ENCODE results near the gene WFDC10A. TPM values are rescaled to one million over a fixed set of nuclear protein-coding genes. Genes with fewer than 3 reads are reported as not detected.
A peak's percentile ranks its signal among the peaks of the same experiment; 100 is the strongest.
"Not testable (repeated sequence)": the region's sequence is repeated elsewhere in the genome, so short reads cannot be mapped to it uniquely, and the experiment has no call there.

The WFDC10A gene
- not detected for polyA plus RNA-seq (ENCODE audit: insufficient read length in 3 of 3)

- DNase-seq (ENCODE audit: low read depth in 3 of 3, low spot score in 2 of 3): peak in 1 of 3 donors; percentile 6
Observed at GRCh38 chr20:45629496-45630100, at the start of gene WFDC10A. WFDC10A (plus strand) TSS chr20:45629739; CDS start chr20:45629814, 75 bp downstream.

- DNase-seq (ENCODE audit: low read depth in 3 of 3, low spot score in 2 of 3): no peak
Observed at GRCh38 chr20:45581702-45582101, 47.8 kb upstream of the WFDC10A start.

- DNase-seq (ENCODE audit: low read depth in 3 of 3, low spot score in 2 of 3): no peak
Observed at GRCh38 chr20:45583502-45583901, 46.0 kb upstream of the WFDC10A start.

DNA sequence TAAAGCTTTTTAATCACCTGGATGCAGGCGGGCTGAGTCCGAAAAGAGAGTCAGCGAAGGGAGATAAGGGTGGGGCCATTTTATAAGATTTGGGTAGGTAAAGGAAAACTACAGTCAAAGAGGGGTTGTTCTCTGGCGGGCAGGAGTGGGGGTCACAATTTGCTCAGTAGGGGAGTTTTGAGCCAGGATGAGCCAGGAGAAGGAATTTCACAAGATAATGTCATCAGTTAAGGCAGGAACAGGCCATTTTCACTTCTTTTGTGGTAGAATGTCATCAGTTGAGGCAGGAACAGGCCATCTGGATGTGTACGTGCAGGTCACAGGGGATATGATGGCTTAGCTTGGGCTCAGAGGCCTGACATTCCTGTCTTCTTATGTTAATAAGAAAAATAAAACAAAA, 45.2 kb upstream of the WFDC10A start:
- DNase-seq (ENCODE audit: low read depth in 3 of 3, low spot score in 2 of 3): not testable (repeated sequence)

DNA sequence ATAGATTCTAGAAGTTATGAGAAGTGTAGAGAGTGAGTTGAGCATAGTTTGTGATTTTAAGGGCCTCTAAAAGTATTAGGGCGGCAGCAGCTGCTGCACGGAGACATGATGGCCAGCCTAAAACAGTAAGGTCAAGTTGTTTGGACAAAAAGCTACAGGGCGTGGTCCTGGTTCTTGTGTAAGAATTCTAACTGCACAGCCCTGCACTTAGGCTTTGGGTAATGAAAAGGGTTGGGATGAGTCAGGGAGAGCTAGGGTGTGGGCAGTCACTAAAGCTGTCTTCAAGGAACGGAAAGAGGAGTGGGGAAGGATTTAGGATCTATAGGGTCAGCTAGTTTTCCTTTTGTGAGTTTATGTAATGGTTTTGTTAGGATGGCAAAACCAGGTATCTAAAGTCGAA, 43.6 kb upstream of the WFDC10A start:
- not testable (repeated sequence) for DNase-seq (ENCODE audit: low read depth in 3 of 3, low spot score in 2 of 3)

DNA sequence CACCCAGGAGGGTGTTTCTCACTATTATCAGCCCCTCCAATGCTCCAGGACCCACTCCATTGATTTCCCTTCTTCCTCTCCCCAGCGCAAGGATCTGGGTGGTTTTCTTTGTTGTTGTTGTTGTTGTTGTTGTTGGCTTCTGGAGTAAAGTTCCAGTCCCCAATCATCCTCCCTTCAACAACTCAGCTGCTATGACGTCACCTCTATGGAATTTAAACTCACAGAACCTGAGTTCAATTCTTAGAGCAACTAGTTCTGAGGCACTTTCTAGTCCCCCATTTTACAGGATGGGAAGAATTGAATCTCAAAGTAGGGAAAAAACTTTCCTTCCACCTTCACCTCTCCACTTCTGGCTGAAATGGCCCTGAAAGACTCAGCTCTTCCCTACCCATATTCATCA, 40.7 kb upstream of the WFDC10A start:
- DNase-seq (ENCODE audit: low read depth in 3 of 3, low spot score in 2 of 3): no peak

DNA sequence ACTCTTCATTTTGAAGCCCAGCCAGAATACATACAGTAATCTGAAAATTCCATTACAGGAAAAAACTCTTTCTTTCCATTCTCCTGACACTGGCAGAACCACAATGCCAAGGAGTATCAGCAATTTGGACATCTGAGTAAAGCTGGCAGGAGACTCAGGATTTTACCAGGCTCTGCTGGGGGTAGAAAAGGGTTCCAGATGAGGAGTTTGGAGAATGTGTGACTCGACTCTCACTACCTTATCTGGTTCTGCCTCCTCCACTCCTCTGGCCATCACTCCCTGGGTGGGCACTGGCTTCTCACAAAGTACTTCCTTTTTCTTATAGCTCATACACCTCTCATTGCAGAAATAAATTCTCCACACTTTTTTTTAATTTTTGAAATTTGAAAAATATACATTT, 39.8 kb upstream of the WFDC10A start:
- DNase-seq (ENCODE audit: low read depth in 3 of 3, low spot score in 2 of 3): no peak

- no peak for DNase-seq (ENCODE audit: low read depth in 3 of 3, low spot score in 2 of 3)
Observed at GRCh38 chr20:45592574-45593189, 36.9 kb upstream of the WFDC10A start.

DNA sequence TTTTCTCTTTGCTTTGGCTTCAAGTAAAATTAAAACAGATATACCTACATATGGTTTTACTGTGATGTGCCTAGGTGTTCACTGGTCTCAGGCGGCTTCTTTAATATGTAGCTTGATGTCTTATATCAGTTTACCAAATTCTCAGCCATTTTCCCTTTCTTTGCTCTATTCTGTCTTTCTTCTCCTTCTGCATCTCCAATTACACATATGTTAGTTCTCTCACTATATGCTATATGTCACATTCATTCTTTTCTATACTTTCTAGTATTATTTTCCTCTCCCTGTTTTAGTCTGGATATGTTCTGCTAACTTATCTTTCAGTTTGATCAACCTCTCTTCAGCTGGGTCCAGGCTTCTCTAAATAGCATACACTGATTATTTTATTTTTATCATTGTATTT, 36.0 kb upstream of the WFDC10A start:
- no peak for DNase-seq (ENCODE audit: low read depth in 3 of 3, low spot score in 2 of 3)

- DNase-seq (ENCODE audit: low read depth in 3 of 3, low spot score in 2 of 3): no peak
Observed at GRCh38 chr20:45595235-45595634, 34.3 kb upstream of the WFDC10A start.

- no peak for DNase-seq (ENCODE audit: low read depth in 3 of 3, low spot score in 2 of 3)
Observed at GRCh38 chr20:45607810-45608209, 21.7 kb upstream of the WFDC10A start.

- no peak for DNase-seq (ENCODE audit: low read depth in 3 of 3, low spot score in 2 of 3)
Observed at GRCh38 chr20:45611054-45611453, 18.5 kb upstream of the WFDC10A start.

DNA sequence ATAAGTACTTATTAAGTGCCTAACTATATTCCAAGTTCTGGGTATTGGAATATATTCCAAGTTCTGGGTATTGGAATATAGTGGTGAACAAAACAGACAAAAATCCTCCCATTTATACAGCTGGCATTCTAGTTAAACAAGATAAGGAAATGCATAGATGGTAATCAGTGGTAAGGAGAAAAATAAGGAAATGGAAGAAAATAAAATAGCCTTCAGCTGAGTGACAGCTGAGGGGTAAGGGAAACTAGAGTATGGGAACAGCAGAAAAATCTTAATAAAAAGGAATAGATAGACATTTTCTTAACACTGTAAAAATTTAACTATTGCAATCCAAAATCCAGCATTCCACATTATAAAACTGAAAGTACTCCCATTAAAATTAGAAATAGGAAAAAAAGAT, 17.2 kb upstream of the WFDC10A start:
- DNase-seq (ENCODE audit: low read depth in 3 of 3, low spot score in 2 of 3): no peak

DNA sequence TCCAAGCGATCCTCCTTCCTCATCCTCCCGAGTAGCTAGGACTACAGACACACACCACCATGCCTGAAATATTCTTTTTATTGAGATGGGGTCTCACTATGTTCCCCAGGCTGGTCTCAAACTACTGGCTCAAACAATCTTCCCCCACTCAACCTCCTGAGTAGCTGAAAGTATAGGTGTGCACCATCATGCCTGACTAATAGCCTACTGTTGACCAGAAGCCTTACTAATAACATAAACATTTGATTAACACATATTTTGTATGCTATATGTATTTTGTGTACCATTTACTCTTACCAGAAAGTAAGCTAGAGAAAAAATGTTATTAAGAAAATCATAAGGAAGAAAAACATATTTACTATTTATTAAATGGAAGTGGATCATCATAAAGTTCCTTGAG, 11.9 kb upstream of the WFDC10A start:
- DNase-seq (ENCODE audit: low read depth in 3 of 3, low spot score in 2 of 3): no peak

DNA sequence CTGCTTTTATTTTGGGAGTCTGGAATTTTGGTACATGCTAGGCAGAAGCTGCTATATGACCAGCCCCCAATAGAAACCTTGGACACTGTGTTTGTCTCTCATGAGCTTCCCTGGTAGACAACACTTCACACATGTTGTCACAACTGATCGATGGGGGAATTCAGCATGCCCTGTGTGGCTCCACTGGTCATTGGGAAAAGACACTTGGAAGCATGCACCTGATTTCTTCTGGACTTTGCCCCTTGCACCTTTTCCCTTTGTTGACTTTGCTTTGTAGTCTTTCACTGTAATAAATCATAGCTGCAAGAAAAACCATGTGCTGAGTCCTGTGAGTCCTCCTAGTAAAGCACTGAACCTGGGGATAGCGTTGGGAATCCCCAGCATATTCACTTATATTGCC, 7.9 kb upstream of the WFDC10A start:
- DNase-seq (ENCODE audit: low read depth in 3 of 3, low spot score in 2 of 3): no peak

DNA sequence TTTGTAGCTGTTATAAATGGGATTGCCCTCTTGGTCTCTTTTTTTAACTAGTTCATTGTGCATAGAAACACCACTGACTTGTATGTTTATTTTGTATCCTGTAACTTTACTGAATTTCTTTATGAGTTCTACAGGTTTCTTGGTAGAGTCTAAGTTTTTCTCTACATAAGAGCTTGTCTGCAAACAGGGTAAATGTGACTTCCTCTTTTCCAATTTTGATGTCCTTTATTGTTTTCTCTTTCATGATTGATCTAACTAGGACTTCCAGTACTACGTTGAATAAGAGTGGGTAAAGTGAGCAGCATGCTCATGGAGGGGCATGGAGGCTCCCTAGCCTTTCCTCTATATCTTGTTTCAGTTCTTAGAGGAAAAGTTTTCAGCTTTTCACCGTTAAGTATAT, 3.0 kb upstream of the WFDC10A start:
- no peak for DNase-seq (ENCODE audit: low read depth in 3 of 3, low spot score in 2 of 3)

GRCh38 chr20:45630371-45630770, 832 bp downstream of the WFDC10A start:
- no peak for DNase-seq (ENCODE audit: low read depth in 3 of 3, low spot score in 2 of 3)

DNA sequence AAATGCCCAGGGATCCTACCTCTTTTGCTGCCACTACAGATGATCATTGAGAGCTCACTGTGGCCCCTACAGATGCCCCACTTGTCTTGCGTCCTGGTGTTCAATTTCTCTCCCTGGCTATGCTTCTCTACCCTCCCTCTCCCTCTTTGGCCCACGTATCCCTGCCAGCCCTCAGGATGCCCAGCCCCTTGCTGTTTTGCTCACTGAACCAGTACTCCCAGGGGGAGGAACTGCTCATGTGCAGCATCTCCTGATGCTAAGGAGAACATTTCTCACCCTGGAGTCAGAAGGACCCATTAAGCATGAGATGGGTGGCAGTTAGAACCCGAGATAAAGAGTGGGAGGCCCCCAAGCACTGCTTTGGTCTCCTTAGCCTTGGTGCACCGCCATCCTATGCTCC, 1.6 kb downstream of the WFDC10A start, which contains the start of gene WFDC9:
Gene WFDC9 (minus strand): TSS at position 101 of the 400 bp plus-strand sequence. CDS start 21,103 bp downstream, outside the sequence.
- DNase-seq (ENCODE audit: low read depth in 3 of 3, low spot score in 2 of 3): no peak

DNA sequence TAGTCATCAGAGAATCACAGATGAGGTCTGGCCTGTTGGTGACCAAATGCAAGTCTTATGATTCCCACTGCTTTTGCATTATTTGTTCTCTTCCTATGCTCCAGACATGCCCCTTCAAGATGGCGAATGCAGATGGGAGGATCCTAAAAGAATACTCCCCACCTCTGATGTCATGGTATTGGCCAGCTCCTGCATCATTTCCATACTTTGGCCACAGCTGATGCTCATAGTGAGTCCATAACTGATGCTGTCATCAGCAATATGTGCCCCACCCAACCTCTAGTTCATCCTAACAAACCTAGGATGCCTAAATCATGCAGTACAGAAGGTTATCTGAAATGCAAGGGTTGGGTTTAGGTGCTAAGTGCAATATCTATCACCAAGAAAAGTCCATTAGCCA, 7.0 kb downstream of the WFDC10A start:
- DNase-seq (ENCODE audit: low read depth in 3 of 3, low spot score in 2 of 3): no peak

DNA sequence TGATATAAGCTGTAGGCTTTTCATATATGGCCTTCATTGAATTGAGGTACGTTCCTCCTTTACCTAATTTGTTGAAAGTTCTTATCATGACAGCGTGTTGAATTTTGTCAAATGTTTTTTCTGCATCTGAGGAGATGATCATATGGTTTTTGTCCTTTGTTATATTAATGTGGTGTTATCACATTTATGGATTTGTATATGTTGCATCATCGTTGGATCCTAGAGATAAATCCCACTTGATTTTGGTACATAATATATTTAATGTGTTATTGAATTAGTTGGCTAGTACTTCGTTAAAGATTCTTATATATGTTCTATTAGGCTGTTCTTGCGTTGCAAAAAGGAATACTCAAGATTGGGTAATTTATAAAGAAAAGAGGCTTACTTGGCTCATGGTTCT, 10.1 kb downstream of the WFDC10A start:
- DNase-seq (ENCODE audit: low read depth in 3 of 3, low spot score in 2 of 3): no peak

DNA sequence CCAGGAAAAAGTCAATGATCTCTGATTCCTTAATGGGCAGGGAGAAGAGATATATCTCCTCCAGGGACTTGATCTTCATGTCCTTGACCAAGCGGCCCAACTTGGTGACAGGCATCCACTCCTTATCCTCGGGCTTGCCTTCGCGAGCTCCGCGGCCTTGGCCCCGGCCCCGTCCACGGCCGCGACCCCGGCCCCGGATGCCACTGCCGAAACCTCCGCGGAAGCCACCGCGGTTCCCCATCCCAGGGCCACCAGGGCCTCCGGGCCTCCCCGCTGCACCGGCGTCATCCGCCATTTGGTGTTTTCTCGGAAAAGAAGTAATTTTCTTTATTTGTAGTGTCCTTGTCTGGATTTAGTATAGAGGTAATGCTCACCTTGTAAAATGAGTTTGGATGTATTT, 11.5 kb downstream of the WFDC10A start:
- not testable (repeated sequence) for DNase-seq (ENCODE audit: low read depth in 3 of 3, low spot score in 2 of 3)

- not testable (repeated sequence) for DNase-seq (ENCODE audit: low read depth in 3 of 3, low spot score in 2 of 3)
Observed at GRCh38 chr20:45645869-45646268, 16.3 kb downstream of the WFDC10A start.

- no peak for DNase-seq (ENCODE audit: low read depth in 3 of 3, low spot score in 2 of 3)
Observed at GRCh38 chr20:45646875-45647274, 17.3 kb downstream of the WFDC10A start.
